IMR-90 (cell line): ENCODE measurements around the gene PLEKHH1. TPM values are rescaled to one million over a fixed set of nuclear protein-coding genes. Genes with fewer than 3 reads are reported as not detected.

Source experiments
- ATAC-seq: fragments of 200-7000 bp; cut with Tn5 transposase; 2 replicates; pipeline ENCODE4 v1.9.1; 2020; ENCODE audit warnings: low read depth, mild to moderate bottlenecking, moderate library complexity
- BruUV-seq: library from RNA; stranded (reverse); fragments of 400-500 nt; replicated peaks from 2 replicates; lab custom pipeline; 2021; lab: Mats Ljungman, UMichigan
- CTCF ChIA-PET: fragments of 300-600 bp; formaldehyde crosslinking; extraction: SDS; loops from one replicate; lab custom pipeline; 2021; ENCODE audit warnings: antibody characterized with exemption; lab: Yijun Ruan, JAX
- POLR2A ChIA-PET: fragments of 300-600 bp; sonication (Branson Sonifier 250); formaldehyde crosslinking; loops from one replicate; lab custom pipeline; 2022; ENCODE audit warnings: antibody characterized with exemption; ENCODE audit not compliant: unreplicated experiment; lab: Charles Lee
- DNase-seq: peaks from one replicate; pipeline ENCODE4 v3.0.0; 2013
- H2AFZ ChIP-seq: replicated peaks from 2 replicates; pipeline ENCODE3; 2013; ENCODE audit warnings: low read length, mild to moderate bottlenecking; ENCODE audit not compliant: poor library complexity
- H2AK5ac ChIP-seq: 2 replicates; pipeline ENCODE4 v1.6.1; 2013; ENCODE audit warnings: low read depth, low read length, inconsistent platforms
- H2AK9ac ChIP-seq: replicated peaks from 2 replicates; pipeline ENCODE3; 2013; ENCODE audit warnings: mild to moderate bottlenecking, low read depth, low read length, moderate library complexity; ENCODE audit not compliant: poor library complexity
- H2BK120ac ChIP-seq: 2 replicates; pipeline ENCODE4 v1.6.1; 2013; ENCODE audit warnings: low read depth, low read length, inconsistent platforms
- H2BK15ac ChIP-seq: 3 replicates; pipeline ENCODE4 v1.6.1; 2013; ENCODE audit warnings: low read depth, low read length, inconsistent platforms
- H2BK20ac ChIP-seq: 2 replicates; pipeline ENCODE4 v1.6.1; 2013; ENCODE audit warnings: low read depth, mild to moderate bottlenecking, inconsistent platforms, low read length, moderate library complexity
- H2BK5ac ChIP-seq: 2 replicates; pipeline ENCODE4 v1.6.1; 2013; ENCODE audit warnings: mild to moderate bottlenecking, low read depth, low read length, inconsistent platforms; ENCODE audit not compliant: poor library complexity, severe bottlenecking
- H3K14ac ChIP-seq: replicated peaks from 2 replicates; pipeline ENCODE4 v1.6.1; 2013; ENCODE audit warnings: low read depth, low read length, inconsistent platforms
- H3K18ac ChIP-seq: 2 replicates; pipeline ENCODE4 v1.6.1; 2013; ENCODE audit warnings: low read depth, low read length, control low read depth
- H3K23ac ChIP-seq: 2 replicates; pipeline ENCODE4 v1.6.1; 2013; ENCODE audit warnings: low read depth, low read length, inconsistent platforms
- H3K27ac ChIP-seq: 2 replicates; pipeline ENCODE4 v1.5.1; 2013; ENCODE audit warnings: mild to moderate bottlenecking, control low read depth, low read length; ENCODE audit not compliant: insufficient read depth
- H3K27me3 ChIP-seq: 2 replicates; pipeline ENCODE4 v1.6.1; 2013; ENCODE audit warnings: low read length; ENCODE audit not compliant: control insufficient read depth, insufficient read depth
- H3K36me3 ChIP-seq: 2 replicates; pipeline ENCODE4 v1.6.1; 2013; ENCODE audit warnings: low read length, mixed read lengths; ENCODE audit not compliant: control insufficient read depth, insufficient read depth
- H3K4ac ChIP-seq: 2 replicates; pipeline ENCODE4 v1.6.1; 2013; ENCODE audit warnings: low read depth, low read length, inconsistent platforms
- H3K4me1 ChIP-seq: 2 replicates; pipeline ENCODE4 v1.6.1; 2013; ENCODE audit warnings: low read length, mixed read lengths; ENCODE audit not compliant: control insufficient read depth, insufficient read depth
- H3K4me2 ChIP-seq: 2 replicates; pipeline ENCODE4 v1.6.1; 2013; ENCODE audit warnings: low read depth, mild to moderate bottlenecking, control low read depth, low read length, moderate library complexity
- H3K4me3 ChIP-seq: 2 replicates; pipeline ENCODE4 v1.5.1; 2013; ENCODE audit warnings: low read depth, mild to moderate bottlenecking, control low read depth, low read length, moderate library complexity; ENCODE audit not compliant: insufficient read depth
- H3K56ac ChIP-seq: 2 replicates; pipeline ENCODE4 v1.6.1; 2013; ENCODE audit warnings: low read length, inconsistent platforms; ENCODE audit not compliant: insufficient read depth; ENCODE audit errors: extremely low read depth
- H3K79me1 ChIP-seq, 2 experiments: 2 replicates each; pipeline ENCODE4 v1.6.1; 2013; ENCODE audit warnings: low read length in 2 of 2, inconsistent platforms in 1 of 2, low read depth in 1 of 2
- H3K9ac ChIP-seq: 2 replicates; pipeline ENCODE4 v1.6.1; 2013; ENCODE audit warnings: low read depth, low read length, control low read depth
- H3K9me1 ChIP-seq: 2 replicates; pipeline ENCODE4 v1.6.1; 2013; ENCODE audit warnings: low read length, inconsistent platforms; ENCODE audit not compliant: insufficient read depth
- H3K9me3 ChIP-seq: 2 replicates; pipeline ENCODE4 v1.6.1; 2013; ENCODE audit warnings: low read length; ENCODE audit not compliant: control insufficient read depth, insufficient read depth
- H4K20me1 ChIP-seq: 2 replicates; pipeline ENCODE4 v1.6.1; 2013; ENCODE audit warnings: low read length, inconsistent platforms; ENCODE audit not compliant: insufficient read depth
- H4K5ac ChIP-seq: 2 replicates; pipeline ENCODE4 v1.6.1; 2013; ENCODE audit warnings: mild to moderate bottlenecking, low read depth, low read length, control low read depth
- H4K8ac ChIP-seq, 2 experiments: 2 replicates each; pipeline ENCODE4 v1.6.1; 2013; ENCODE audit warnings: low read depth in 2 of 2, low read length in 2 of 2, control low read depth in 1 of 2, inconsistent platforms in 1 of 2
- H4K91ac ChIP-seq: 2 replicates; pipeline ENCODE4 v1.6.1; 2013; ENCODE audit warnings: low read depth, low read length, inconsistent platforms; ENCODE audit not compliant: insufficient read depth
- ELK1 ChIP-seq: fragments of 150-350 bp; IDR thresholded peaks from 2 replicates; pipeline ENCODE4 v1.6.1; 2016; ENCODE audit warnings: low read depth, mild to moderate bottlenecking, low read length, moderate library complexity, borderline replicate concordance
- FOS ChIP-seq: fragments of 150-350 bp; IDR thresholded peaks from 2 replicates; pipeline ENCODE4 v1.6.1; 2016; ENCODE audit warnings: low read depth, low read length
- MAFK ChIP-seq: IDR thresholded peaks from 2 replicates; pipeline ENCODE4 v1.6.1; 2012; ENCODE audit warnings: low read depth, low read length, improper control_type of control experiment
- NFE2L2 ChIP-seq: fragments of 150-350 bp; IDR thresholded peaks from 2 replicates; pipeline ENCODE4 v1.6.1; 2016; ENCODE audit warnings: low read depth, mild to moderate bottlenecking, low read length
- POLR2A ChIP-seq: IDR thresholded peaks from 2 replicates; pipeline ENCODE4 v1.6.1; 2012; ENCODE audit warnings: mild to moderate bottlenecking, low read depth, low read length
- RAD21 ChIP-seq: IDR thresholded peaks from 2 replicates; pipeline ENCODE4 v1.6.1; 2012; ENCODE audit warnings: low read length, improper control_type of control experiment
- RCOR1 ChIP-seq: IDR thresholded peaks from 2 replicates; pipeline ENCODE4 v1.6.1; 2012; ENCODE audit warnings: mild to moderate bottlenecking, low read length, improper control_type of control experiment; ENCODE audit not compliant: insufficient replicate concordance
- WGBS, 2 experiments: methylation state at CpG; one replicate each; pipeline versions ENCODE4 v1.1.5 to v1.1.7; 2013; ENCODE audit warnings: missing lambda C conversion rate in 2 of 2; ENCODE audit not compliant: insufficient read length in 1 of 2; ENCODE audit errors: extremely low coverage in 2 of 2; 5-methylcytosine and 5-hydroxymethylcytosine counted together
- dilution Hi-C: fragments of 300-500 bp; cut with HindIII; formaldehyde crosslinking; loops from one replicate; pipeline ENCODE4 v1.14.3; 2018; ENCODE audit warnings: low sequenced_read_pairs; ENCODE audit not compliant: unreplicated experiment
- in situ Hi-C: fragments of 300-500 bp; cut with MboI; formaldehyde crosslinking; loops from 3 replicates; pipeline ENCODE4 v1.14.3; 2019; ENCODE audit warnings: low sequenced_read_pairs, inconsistent platforms, mixed read lengths
- intact Hi-C: fragments of 100-400 bp; cut with micrococcal nuclease; formaldehyde crosslinking; loops from 2 replicates; pipeline ENCODE4 v1.10.0; 2022
- polyA plus RNA-seq, 3 experiments: library from polyadenylated mRNA; depleted of rRNA; stranded (reverse); fragments of >200 nt; gene quantifications; 2 replicates each; pipeline ENCODE4 v1.2.3, GENCODE V29; 2012; ENCODE audit warnings: low replicate concordance in 1 of 3
- total RNA-seq: library from RNA; depleted of rRNA; stranded (reverse); fragments of >200 nt; gene quantifications from 2 replicates; pipeline ENCODE4 v1.2.3, GENCODE V29; 2012

Gene PLEKHH1
- total and polyA plus RNA-seq, 2 of the 4 experiments (the other 2 are of a cell fraction) = under 0.01 to 0.34 TPM

GRCh38 chr14:67541448-67542387 lies 8.6 kb downstream of the PLEKHH1 start:
- Histone ChIP-seq H2BK20ac (no peak overlapping the region), H3K27me3 (peaks cover 28% of the 10 kb centered on the region), H3K23ac (no peak overlapping the region), H2BK15ac (no peak overlapping the region), H2AK5ac (no peak overlapping the region), H3K14ac (no peak overlapping the region), H2AFZ (peak overlapping the region; percentile 26), H2BK120ac (no peak overlapping the region), H3K36me3 (no peaks in the 10 kb centered on the region), H4K20me1 (no peaks in the 10 kb centered on the region), H4K5ac (no peak overlapping the region), H3K79me1 (no peaks in the 10 kb centered on the region), H3K56ac (no peak overlapping the region), H2BK5ac (no peak overlapping the region), H3K4me1 (no peaks in the 10 kb centered on the region; the same call in 1 of the 2 replicates), H2AK9ac (no peak overlapping the region), H3K4ac (no peak overlapping the region), H3K4me2 (peak overlapping the region; percentile 31), H3K9me3 (peaks cover 4% of the 10 kb centered on the region; the same call in 1 of the 2 replicates), H3K9me1 (0 out of 2 replicates have a peak, but pooled peaks cover 3% of the 10 kb centered on the region), H3K27ac (no peak overlapping the region), H3K9ac (no peak overlapping the region), H3K18ac (no peak overlapping the region), H4K8ac (no peak overlapping the region), H4K91ac (no peak overlapping the region), H3K4me3 (peak overlapping the region; percentile 4; the same call in 1 of the 2 replicates)
- ChIA-PET POLR2A (no interaction called here), CTCF (interaction anchor here (2.1 kb wide), 1 partner anchor 16 kb away, joined by 6 read pairs; no protein-coding TSS in a partner anchor)
- in situ Hi-C loops (no loop called here), intact Hi-C loops (no loop called here), dilution Hi-C loops (no loop called here)
- 21% methylated on average over 9 of the region's 24 CpGs; no CpG with 5 or more reads in 1 of the 2 experiments for WGBS, 2 experiments
- no peak for ATAC-seq
- DNase-seq = no peak
- TF ChIP-seq ELK1 (no peak), POLR2A (no peak), MAFK (no peak), RAD21 (no peak), RCOR1 (no peak), FOS (no peak), NFE2L2 (no peak)
- no TSS peak for BruUV-seq
